ENCODE data around the gene CEACAM8.

DNA sequence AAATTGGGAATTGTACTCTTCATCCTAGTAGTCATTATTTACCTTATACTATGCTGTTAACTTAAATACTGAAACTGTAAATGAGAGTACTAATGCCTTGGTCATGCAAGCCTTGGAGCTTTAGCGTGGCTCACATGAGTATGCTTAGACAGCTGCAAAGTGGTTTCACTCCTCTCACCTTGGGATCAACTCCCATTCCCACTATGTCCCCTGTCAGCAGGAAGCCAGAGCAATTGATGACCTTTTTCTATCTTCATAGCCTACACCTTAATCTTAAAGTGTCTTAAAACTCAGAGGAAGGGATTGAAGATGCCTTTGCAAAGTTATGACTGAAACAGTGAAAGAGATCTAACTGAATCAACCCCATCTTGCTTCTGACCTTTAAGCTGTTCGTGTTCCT lies 33.2 kb upstream of the CEACAM8 start:
- TF ChIP-seq, protein P1, sequence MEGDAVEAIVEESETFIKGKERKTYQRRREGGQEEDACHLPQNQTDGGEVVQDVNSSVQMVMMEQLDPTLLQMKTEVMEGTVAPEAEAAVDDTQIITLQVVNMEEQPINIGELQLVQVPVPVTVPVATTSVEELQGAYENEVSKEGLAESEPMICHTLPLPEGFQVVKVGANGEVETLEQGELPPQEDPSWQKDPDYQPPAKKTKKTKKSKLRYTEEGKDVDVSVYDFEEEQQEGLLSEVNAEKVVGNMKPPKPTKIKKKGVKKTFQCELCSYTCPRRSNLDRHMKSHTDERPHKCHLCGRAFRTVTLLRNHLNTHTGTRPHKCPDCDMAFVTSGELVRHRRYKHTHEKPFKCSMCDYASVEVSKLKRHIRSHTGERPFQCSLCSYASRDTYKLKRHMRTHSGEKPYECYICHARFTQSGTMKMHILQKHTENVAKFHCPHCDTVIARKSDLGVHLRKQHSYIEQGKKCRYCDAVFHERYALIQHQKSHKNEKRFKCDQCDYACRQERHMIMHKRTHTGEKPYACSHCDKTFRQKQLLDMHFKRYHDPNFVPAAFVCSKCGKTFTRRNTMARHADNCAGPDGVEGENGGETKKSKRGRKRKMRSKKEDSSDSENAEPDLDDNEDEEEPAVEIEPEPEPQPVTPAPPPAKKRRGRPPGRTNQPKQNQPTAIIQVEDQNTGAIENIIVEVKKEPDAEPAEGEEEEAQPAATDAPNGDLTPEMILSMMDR (IDR thresholded peaks at IDR 0.05; ENCODE audit: low read length), result no peak
- TF ChIP-seq EZH2 (IDR thresholded peaks at IDR 0.05; ENCODE audit: borderline replicate concordance, low read length), result no peak
